ENCODE data around the gene GCAT.

GCAT gene

GRCh38 chr22:37827056-37827455 lies 19.3 kb downstream of the GCAT start:
- intact Hi-C loops (cut with micrococcal nuclease), result no loop called here
- peaks cover 1% of the 10 kb centered on the region for H3K4me1 Mint-ChIP-seq (ENCODE audit: low read depth)
- H3K27ac Mint-ChIP-seq, result no peak overlapping the region
- H3K9me3 Mint-ChIP-seq, result no peaks in the 10 kb centered on the region
- H3K27me3 Mint-ChIP-seq, result peaks cover 25% of the 10 kb centered on the region
- peaks cover 44% of the 10 kb centered on the region for H3K36me3 Mint-ChIP-seq (ENCODE audit: low read depth)
- no peak overlapping the region for H3K4me3 Mint-ChIP-seq

- Mint-ChIP-seq H3K36me3 (ENCODE audit: low read depth) (peaks cover 73% of the 10 kb centered on the region), H3K4me3 (no peak overlapping the region), H3K9me3 (no peaks in the 10 kb centered on the region), H3K27ac (no peak overlapping the region), H3K27me3 (peaks cover 5% of the 10 kb centered on the region), H3K4me1 (ENCODE audit: low read depth) (no peaks in the 10 kb centered on the region)
- intact Hi-C loops (cut with micrococcal nuclease), result no loop called here
These were observed 22.5 kb downstream of the GCAT start for GRCh38 chr22:37830093-37830842.

- Mint-ChIP-seq H3K27me3 (no peaks in the 10 kb centered on the region), H3K4me1 (ENCODE audit: low read depth) (no peaks in the 10 kb centered on the region), H3K9me3 (no peaks in the 10 kb centered on the region), H3K4me3 (no peak overlapping the region), H3K36me3 (ENCODE audit: low read depth) (peaks cover 81% of the 10 kb centered on the region), H3K27ac (no peak overlapping the region)
- intact Hi-C loops (cut with micrococcal nuclease), result no loop called here
These were observed 23.7 kb downstream of the GCAT start for GRCh38 chr22:37831472-37831871.

- H3K9me3 Mint-ChIP-seq, result no peaks in the 10 kb centered on the region
- H3K4me1 Mint-ChIP-seq (ENCODE audit: low read depth), result no peaks in the 10 kb centered on the region
- intact Hi-C loops (cut with micrococcal nuclease), result no loop called here
- H3K4me3 Mint-ChIP-seq, result no peak overlapping the region
- peaks cover 83% of the 10 kb centered on the region for H3K36me3 Mint-ChIP-seq (ENCODE audit: low read depth)
- no peak overlapping the region for H3K27ac Mint-ChIP-seq
- no peaks in the 10 kb centered on the region for H3K27me3 Mint-ChIP-seq
These were observed 24.5 kb downstream of the GCAT start for GRCh38 chr22:37832022-37832857.

- intact Hi-C loops (cut with micrococcal nuclease), result no loop called here
- Mint-ChIP-seq H3K36me3 (ENCODE audit: low read depth) (peaks cover 29% of the 10 kb centered on the region), H3K27ac (no peak overlapping the region)
These were observed 34.5 kb downstream of the GCAT start for GRCh38 chr22:37842015-37842793.

GRCh38 chr22:37843741-37844089 lies 36.0 kb downstream of the GCAT start:
- intact Hi-C loops (cut with micrococcal nuclease), result no loop called here
- peaks cover 25% of the 10 kb centered on the region for H3K4me1 Mint-ChIP-seq (ENCODE audit: low read depth)
- H3K27ac Mint-ChIP-seq, result peak overlapping the region; percentile 84
- H3K36me3 Mint-ChIP-seq (ENCODE audit: low read depth), result peaks cover 23% of the 10 kb centered on the region
- no peaks in the 10 kb centered on the region for H3K27me3 Mint-ChIP-seq
- peak overlapping the region; percentile 77 for H3K4me3 Mint-ChIP-seq
- H3K9me3 Mint-ChIP-seq, result no peaks in the 10 kb centered on the region

More at GRCh38 chr22:37842015-37842793, 34.5 kb downstream of the GCAT start:
- no peak overlapping the region for H3K4me3 Mint-ChIP-seq
- no peaks in the 10 kb centered on the region for H3K9me3 Mint-ChIP-seq
- peaks cover 12% of the 10 kb centered on the region for H3K4me1 Mint-ChIP-seq (ENCODE audit: low read depth)
- H3K27me3 Mint-ChIP-seq, result no peaks in the 10 kb centered on the region

- H3K4me3 Mint-ChIP-seq, result peak overlapping the region; percentile 77
- peaks cover 25% of the 10 kb centered on the region for H3K36me3 Mint-ChIP-seq (ENCODE audit: low read depth)
- H3K27me3 Mint-ChIP-seq, result no peaks in the 10 kb centered on the region
- peaks cover 30% of the 10 kb centered on the region for H3K4me1 Mint-ChIP-seq (ENCODE audit: low read depth)
- H3K9me3 Mint-ChIP-seq, result no peaks in the 10 kb centered on the region
- peak overlapping the region; percentile 84 for H3K27ac Mint-ChIP-seq
- intact Hi-C loops (cut with micrococcal nuclease), result no loop called here
These were observed 37.2 kb downstream of the GCAT start for GRCh38 chr22:37844904-37845329.

- Mint-ChIP-seq H3K27ac (no peak overlapping the region), H3K36me3 (ENCODE audit: low read depth) (peaks cover 30% of the 10 kb centered on the region), H3K4me1 (ENCODE audit: low read depth) (peaks cover 35% of the 10 kb centered on the region), H3K27me3 (no peaks in the 10 kb centered on the region), H3K4me3 (no peak overlapping the region), H3K9me3 (no peaks in the 10 kb centered on the region)
- intact Hi-C loops (cut with micrococcal nuclease), result no loop called here
These were observed 38.7 kb downstream of the GCAT start for GRCh38 chr22:37846433-37846832.

- Mint-ChIP-seq H3K27ac (peak overlapping the region; percentile 99), H3K36me3 (ENCODE audit: low read depth) (peaks cover 51% of the 10 kb centered on the region), H3K9me3 (no peaks in the 10 kb centered on the region), H3K4me1 (ENCODE audit: low read depth) (peaks cover 34% of the 10 kb centered on the region), H3K27me3 (no peaks in the 10 kb centered on the region), H3K4me3 (peak overlapping the region; percentile 95)
- intact Hi-C loops (cut with micrococcal nuclease), result no loop called here
These were observed 40.9 kb downstream of the GCAT start for GRCh38 chr22:37848587-37849088.

GRCh38 chr22:37849089-37849751 lies 41.5 kb downstream of the GCAT start, which contains the start of gene EIF3L:
Gene EIF3L (plus strand): TSS chr22:37849419. CDS start chr22:37849450, 31 bp downstream.
- Mint-ChIP-seq H3K9me3 (no peaks in the 10 kb centered on the region), H3K36me3 (ENCODE audit: low read depth) (peaks cover 57% of the 10 kb centered on the region), H3K4me3 (peak within 1 kb of the TSS; percentile 95), H3K4me1 (ENCODE audit: low read depth) (peaks cover 39% of the 10 kb centered on the region), H3K27me3 (no peaks in the 10 kb centered on the region), H3K27ac (peak within 1 kb of the TSS; percentile 99)
- intact Hi-C loops (cut with micrococcal nuclease), result no loop called here

- Mint-ChIP-seq H3K27me3 (no peaks in the 10 kb centered on the region), H3K36me3 (ENCODE audit: low read depth) (peaks cover 73% of the 10 kb centered on the region), H3K4me3 (no peak overlapping the region), H3K4me1 (ENCODE audit: low read depth) (peaks cover 40% of the 10 kb centered on the region), H3K9me3 (no peaks in the 10 kb centered on the region), H3K27ac (no peak overlapping the region)
- intact Hi-C loops (cut with micrococcal nuclease), result no loop called here
These were observed 43.1 kb downstream of the GCAT start for GRCh38 chr22:37850801-37851200.

- Mint-ChIP-seq H3K36me3 (ENCODE audit: low read depth) (peaks cover 89% of the 10 kb centered on the region), H3K9me3 (no peaks in the 10 kb centered on the region), H3K27me3 (no peaks in the 10 kb centered on the region), H3K4me3 (no peak overlapping the region), H3K27ac (no peak overlapping the region), H3K4me1 (ENCODE audit: low read depth) (peaks cover 39% of the 10 kb centered on the region)
- intact Hi-C loops (cut with micrococcal nuclease), result no loop called here
These were observed 44.7 kb downstream of the GCAT start for GRCh38 chr22:37852418-37852817.

- intact Hi-C loops (cut with micrococcal nuclease), result no loop called here
- H3K27ac Mint-ChIP-seq, result no peak overlapping the region
- no peaks in the 10 kb centered on the region for H3K27me3 Mint-ChIP-seq
- H3K36me3 Mint-ChIP-seq (ENCODE audit: low read depth), result peaks cover 93% of the 10 kb centered on the region
- H3K4me1 Mint-ChIP-seq (ENCODE audit: low read depth), result peaks cover 23% of the 10 kb centered on the region
- H3K9me3 Mint-ChIP-seq, result no peaks in the 10 kb centered on the region
- H3K4me3 Mint-ChIP-seq, result no peak overlapping the region
These were observed 47.2 kb downstream of the GCAT start for GRCh38 chr22:37854946-37855345.
